GM19023 (cell line): ENCODE results near the gene PDK4.
"Not testable (repeated sequence)": the region's sequence is repeated elsewhere in the genome, so short reads cannot be mapped to it uniquely, and the experiment has no call there.

Experiments
- ATAC-seq: cut with Tn5 transposase; IDR thresholded peaks from one replicate; pipeline ENCODE4 v1.9.1; 2021; ENCODE audit warnings: mild to moderate bottlenecking, moderate library complexity; ENCODE audit not compliant: unreplicated experiment

PDK4 gene

DNA sequence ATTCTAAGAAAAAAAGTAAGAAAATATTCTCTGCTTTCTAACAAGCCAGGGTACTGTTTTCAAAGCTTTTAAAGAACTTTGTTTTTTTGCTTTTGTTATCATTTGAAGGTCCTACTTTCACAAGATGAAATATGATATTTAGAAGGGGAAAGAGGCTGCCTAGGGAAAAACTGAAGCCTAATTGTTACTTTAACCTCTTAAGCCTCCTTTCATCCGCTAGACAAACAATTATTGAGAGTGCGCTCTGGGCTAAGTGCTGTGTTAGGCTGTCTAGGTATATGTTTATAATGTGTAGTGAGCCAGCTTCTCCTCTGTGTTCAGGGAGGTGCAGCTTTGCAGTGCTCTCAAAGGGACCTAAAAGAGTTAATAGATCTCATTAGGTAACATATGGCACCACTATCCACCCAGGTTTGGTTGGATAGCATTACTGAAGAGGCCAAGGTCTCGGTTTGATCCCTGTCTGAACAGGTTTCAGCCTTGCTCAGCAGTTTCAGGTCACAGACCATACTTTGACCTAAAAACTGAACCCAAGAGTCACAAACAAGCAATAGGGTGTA lies 17.9 kb downstream of the PDK4 start:
- no peak for ATAC-seq

DNA sequence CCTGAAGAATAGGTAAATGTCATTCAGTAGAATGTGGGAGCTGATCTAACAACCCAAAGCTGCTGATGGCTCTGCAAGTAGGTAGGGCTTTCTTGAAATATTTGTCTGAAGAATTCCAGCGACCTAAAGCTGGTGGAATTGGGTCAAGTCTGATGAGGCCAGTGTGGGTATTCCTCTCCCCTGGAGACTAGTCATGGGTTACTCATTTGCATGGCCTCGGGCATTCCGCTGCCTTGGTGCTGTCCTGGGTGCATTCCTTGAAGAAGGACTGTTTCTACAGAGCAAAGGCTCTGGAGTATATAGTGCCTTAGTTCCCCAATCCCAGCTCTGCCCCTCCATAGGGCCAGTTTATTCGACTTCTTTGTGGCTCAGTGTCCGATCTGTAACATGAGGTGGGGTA lies 19.2 kb downstream of the PDK4 start:
- ATAC-seq, result no peak

DNA sequence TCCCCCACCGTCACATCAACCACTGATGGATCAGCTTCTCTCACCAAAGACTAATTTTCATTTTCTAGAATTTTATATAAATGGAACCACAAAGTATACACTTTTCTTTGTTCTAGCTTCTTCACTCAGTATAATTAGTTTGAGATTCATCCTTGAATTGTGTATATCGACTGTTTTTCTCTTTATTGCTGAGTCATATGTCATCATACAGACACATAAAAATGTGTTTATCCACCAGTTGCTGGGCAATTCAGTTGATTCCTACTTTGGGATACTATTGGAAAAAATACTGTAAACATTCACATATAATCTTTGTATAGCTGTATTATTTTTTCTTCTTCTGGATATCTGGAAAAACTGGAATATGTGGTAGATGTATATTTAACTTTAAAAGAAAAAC lies 26.6 kb downstream of the PDK4 start:
- no peak for ATAC-seq

DNA sequence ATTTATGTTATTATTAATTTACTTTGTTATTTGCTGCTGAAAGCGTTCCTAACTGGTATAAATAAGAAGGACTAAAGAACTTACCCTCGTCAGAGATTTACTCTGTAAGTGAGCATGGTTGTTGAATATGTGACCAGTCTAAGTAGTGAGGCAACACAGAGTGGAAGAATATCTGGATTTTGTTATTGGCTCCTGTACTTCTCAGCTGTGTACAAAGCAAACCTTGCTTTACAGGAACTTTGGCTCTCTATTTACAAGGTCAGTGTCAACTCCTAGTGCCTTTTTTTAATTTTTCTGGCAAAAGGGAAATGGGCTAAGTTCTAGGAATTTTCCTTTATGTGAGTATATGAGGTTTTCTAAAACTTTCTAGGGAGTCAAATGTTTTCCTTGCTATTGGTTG lies 35.6 kb downstream of the PDK4 start:
- no peak for ATAC-seq

DNA sequence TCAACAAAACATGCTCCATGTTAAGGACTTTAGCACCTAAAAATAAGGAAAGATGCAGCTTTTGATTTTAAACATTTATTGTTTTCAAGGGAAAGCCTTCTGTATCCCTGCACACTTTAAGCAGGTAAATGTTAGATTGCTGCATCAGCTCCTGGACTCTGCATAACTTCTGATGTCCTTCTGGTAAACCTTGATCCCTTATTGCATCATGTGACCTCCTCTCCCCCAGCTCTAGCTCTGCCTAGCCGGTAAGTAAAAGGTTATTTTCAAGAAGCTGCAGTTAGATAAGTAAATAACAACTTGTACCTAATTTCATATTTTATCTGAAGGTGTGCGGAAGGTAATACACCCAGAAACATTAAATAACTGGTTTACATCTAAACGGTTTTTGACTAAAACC lies 37.5 kb downstream of the PDK4 start:
- ATAC-seq, result no peak

DNA sequence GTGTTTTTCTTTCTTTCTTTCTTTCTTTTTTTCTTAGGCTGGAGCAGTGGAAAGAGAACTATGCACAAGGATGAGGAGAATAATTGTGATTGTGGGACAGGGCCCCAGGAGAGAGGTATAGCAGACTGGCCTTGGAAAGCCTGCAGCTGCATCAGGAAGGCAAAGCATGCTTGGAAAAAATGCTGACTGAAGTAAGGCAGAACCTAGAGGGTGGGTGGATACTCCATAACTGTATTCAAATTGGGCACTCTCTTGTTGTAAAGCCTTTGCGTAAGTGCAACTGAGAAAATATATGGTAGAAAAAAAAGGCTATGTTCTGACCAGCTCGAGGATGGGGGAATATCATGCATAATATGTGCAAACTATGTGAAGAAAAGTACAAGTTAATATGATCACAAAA lies 39.5 kb downstream of the PDK4 start:
- no peak for ATAC-seq

DNA sequence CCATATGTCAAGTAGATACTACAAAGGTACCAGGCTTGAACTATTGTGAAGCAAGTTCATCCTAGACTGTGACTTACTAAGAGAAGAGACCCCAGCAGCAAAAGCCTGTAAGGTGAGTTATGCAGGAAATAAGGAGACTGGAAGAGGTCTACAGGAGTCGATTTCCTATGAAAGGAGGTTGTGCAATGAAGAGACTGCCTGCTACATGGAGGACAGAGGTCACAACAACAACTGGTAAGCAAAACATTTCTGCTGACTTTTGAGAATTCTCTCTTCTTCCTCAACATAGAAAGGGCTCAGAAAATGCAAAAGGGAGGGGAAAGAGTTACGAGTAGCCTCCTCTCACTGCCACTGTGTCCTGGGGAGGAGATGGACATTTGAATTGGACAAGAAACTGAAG lies 42.4 kb downstream of the PDK4 start:
- ATAC-seq, result no peak

DNA sequence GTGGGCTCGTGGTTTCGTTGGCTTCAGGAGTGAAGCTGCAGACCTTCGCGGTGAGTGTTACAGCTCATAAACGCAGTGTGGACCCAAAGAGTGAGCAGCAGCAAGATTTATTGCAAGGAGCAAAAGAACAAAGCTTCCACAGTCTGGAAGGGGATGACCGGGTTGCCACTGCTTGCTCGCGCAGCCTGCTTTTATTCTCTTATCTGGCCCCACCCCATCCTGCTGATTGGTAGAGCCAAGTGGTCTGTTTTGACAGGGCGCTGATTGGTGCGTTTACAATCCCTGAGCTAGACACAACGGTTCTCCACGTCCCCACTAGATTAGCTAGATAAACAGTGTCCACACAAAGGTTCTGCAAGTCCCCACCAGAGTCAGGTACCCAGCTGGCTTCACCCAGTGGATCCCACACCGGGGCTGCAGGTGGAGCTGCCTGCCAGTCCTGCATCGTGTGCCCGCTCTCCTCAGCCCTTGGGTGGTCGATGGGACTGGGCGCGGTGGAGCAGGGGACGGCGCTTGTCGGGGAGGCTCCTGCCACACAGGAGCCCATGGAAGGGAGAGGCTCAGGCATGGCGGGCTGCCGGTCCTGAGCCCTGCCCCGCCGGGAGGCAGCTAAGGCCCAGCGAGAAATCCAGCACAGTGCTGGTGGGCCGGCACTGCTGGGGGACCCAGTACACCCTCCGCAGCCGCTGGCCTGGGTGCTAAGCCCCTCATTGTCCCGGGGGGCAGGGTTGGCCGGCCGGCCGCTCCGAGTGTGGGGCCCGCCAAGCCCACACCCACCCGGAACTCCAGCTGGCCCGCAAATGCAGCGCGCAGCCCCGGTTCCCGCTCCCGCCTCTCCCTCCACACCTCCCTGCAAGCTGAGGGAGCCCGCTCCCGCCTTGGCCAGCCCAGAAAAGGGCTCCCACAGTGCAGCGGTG lies 44.0 kb downstream of the PDK4 start:
- not testable (repeated sequence) for ATAC-seq

DNA sequence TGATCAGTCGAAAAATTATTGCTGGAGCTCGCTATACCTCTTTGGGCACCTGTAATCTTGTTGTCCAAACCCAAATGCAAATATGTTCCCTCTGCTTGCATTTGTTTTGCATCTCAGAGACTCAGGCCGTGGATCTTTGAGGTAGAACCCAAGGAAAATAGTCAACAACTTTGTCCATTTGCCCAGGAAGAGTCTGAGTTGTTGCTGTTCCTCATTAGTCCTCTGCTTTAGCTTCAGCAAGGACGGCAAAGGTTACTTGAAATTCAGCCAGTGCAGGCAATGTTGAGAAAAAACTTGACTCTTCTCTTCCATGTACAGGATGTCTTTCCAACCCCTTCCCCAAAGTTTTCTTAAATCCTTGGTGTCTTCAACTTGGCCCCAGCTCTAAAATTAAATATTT lies 45.8 kb downstream of the PDK4 start:
- ATAC-seq, result no peak

DNA sequence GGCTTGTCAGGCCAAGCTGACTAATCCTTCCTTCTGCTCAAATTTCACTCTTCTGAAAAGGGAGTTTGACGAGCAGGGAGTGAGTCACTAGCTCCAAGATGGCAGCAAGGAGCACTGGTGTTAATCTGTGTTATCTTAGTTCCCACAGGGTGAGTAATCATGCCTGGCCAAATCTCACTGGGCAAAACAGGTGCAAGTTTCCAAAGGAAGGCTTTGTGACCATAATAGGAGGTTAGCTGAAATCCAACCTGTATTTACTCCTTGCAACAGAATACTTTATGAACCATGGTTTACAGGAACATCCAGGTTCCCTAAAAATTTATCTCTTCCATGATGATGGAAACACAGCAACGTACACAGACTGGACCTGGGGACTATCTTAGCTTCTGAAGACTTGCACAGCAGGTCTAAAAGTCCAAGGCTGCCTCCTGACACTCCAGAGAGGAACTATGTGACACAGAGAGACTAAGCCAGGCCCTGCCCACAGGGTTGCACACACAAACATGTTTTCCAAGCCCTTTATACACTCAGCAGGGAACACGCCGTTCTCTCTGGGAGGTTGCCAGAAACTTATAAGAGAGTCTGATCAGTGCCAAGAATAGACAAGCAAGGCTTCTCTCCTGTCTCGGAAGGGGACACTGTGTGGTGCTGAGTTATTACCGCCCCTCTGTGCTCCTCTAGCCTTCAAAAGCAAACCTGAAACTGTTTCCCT lies 46.3 kb downstream of the PDK4 start:
- ATAC-seq, result no peak

DNA sequence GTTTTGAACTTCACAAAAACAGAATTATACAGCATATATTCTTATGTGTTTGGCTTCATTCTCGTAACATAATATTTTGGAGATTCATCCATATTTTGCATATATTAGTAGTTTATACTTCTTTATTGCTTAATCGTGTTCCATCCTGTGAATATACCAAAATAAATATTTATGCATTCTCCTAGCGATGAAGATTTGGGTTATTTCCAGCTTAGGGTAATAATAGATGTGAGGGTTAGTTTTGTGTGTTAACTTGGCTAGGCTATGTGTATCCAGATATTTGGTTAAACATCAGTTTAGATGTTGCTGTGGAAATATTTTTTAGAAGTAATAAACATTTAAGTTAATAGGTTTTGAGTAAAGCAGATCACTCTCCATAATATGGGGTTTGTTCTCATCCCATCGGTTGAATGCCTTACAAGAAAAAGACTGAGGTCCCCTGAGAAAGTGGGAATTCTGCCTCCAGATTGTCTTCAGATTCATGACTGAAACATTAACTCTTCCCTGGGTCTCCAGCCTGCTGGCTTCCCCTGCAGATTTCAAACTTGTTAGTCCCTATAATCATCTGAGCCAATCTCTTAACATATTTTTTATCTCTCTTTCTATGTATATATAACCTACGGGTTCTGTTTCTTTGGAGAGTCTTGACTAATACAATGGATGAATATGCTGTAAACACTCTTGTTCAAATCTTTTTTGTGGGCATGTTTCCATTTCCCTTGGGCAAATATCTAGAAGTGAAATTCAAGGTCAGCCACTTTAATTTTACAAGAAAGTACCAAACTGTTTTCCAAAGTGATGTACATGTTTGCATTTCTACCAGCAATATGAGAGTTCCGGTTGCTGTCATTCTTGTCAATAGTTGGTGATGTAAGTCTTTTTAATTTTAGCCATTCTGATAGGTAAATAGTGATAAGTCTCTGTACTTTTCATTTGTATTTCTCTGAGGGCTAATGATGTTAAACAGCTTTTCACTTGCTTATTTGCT lies 48.7 kb downstream of the PDK4 start:
- ATAC-seq, result no peak

DNA sequence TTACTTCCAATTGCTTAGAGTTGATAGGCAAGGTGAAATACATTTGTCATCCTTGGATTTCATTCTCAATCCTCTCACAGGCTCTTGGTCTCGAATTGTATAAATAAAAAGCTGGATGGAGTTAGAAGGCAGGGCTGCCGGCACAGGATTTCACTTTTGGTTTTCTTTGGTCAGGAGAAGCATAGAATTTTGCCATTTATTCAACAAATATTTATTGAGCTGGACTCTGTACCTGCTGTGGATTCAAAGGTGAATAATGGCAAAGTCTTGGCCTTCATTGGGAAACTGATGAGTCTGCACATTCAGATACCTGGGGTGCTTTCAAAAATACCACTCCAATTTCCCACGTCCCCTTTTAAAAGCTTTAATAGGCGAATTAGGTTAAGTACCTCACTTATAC lies 49.7 kb downstream of the PDK4 start:
- no peak for ATAC-seq

DNA sequence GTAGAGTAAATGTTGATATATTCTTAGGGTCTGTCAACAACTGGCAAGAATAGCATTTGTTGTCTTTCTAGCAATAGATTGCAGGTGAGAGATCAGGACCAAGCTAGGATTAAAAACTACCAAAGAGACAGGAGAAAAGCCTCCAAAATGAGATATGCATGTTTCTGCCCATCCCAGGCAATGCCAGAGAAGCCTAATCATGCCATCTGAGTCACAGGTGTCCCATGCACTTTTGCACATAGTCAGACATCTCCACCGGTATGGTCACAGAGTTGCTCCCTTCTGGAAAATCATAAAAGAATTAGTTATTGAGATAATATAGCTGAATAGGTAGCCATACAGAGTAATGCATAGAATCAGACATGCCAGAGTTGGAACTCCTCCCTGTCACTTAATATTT lies 50.6 kb downstream of the PDK4 start:
- ATAC-seq, result no peak

DNA sequence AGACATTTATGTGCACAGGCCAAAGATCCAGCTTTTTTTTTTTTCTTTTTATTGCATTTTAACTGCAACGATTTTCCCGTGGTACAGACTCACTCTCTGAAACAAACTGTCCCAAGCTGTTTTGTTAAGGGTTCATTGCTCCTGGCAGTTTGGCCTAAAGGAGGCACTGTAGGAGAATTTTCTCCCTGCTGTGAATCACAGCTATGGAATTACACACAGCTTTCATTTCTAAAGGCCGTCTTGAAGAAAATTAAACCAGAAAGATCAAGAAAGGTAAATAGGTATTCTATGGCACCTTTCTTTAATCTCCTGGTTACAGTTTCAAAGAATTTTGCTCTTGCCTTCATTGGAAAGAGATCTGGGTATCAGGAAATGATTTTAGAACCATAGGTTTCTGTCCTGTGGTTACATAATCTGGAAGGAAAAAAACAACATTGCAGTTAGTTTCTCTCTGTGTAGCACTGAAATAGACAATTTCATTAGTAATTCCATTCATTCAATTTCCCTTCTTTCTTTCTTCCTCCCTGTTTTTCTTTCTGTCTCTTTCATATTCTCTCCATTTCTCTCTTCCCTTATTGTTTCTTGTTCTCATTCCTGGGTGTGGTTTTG lies 51.2 kb downstream of the PDK4 start:
- ATAC-seq, result no peak

DNA sequence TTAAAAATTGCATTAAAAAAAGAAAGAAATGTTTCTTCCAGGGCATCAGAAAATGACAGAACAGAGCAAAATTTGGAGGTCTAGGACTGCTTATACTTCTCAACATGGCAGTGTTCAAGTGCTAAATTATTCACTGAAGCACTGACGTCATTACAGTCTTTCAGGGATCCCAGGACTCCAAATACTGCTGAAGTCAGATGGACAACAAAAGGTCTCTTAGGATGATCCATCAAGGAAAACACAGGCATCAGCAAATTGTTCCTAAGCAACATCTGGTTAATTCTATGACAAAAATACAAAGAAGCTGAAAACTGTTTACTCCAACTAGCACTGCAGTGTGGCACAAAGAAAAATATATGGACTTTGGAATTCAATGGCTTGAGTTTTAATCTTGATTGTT lies 52.1 kb downstream of the PDK4 start:
- no peak for ATAC-seq

DNA sequence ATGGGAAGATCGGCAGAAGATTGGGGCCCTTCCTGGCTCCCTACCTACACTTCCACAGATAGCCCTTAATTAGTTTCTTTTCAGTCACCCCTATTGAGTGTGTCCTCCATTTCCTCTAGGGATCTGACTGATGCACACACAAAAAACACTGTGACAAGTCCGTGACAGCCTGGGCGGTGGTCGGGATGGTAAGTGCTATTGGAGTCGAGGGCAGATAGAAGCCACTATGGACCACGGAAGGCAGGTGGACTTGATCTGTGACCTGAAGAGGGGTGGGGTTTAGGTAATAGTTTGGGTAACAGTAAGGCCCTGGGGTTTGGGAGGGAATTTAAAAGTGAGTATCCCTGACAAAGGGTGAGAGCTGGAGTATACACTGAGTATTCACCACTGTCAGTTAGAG lies 53.0 kb downstream of the PDK4 start:
- ATAC-seq, result no peak

DNA sequence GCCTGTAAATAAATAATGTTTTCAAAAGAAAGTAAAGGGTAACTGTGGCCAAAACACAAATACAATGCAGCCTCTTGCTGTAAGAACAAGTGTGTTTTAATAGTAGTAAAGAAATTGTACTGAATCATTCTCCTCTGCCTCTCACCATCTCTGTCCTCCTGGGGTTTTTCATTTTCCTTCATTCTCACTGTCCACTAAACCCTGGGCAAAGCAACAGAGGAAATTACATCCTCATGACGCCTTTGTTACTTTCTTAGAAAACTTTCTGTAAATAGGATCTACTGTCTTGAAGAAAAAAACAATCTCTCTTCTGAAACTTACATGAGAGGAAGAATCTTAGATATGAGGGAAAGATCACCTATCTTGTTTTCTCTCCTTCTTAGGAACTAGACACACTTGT lies 56.0 kb downstream of the PDK4 start:
- ATAC-seq, result no peak

DNA sequence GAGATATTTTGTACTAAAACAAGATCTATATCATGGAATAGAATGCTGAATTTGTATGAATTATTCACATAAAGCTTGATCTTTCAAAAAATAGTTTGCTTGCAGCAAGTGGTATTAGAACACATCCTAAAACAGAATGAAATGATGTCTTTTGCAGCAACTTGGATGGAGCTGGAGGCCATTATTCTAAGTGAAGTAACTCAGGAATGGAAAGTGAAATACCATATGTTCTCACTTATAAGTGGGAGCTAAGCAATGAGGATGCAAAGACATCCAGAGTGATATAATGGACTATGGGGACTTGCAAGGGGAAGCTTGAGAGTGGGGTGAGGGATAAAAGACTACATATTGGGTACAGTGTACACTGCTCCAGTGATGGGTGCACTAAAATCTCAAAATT lies 56.9 kb downstream of the PDK4 start:
- no peak for ATAC-seq

DNA sequence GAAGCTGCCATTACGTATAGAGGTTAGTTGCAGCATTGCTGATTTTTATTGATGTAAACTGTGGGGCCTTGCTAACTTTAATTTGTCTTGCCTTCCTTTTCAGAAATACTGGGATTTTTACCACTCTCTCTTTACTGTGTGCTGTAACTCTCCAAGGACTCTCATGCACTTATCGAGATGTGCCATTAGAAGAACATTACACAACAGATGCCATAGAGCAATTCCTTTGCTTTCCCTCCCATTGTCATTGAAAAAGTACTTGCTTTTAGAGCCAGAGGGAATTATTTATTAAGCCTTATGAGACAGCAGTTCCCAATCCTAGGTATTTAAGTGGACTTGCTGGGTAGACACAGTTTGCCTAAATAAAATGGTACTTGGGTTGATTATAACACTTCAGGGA lies 58.8 kb downstream of the PDK4 start:
- ATAC-seq, result no peak

DNA sequence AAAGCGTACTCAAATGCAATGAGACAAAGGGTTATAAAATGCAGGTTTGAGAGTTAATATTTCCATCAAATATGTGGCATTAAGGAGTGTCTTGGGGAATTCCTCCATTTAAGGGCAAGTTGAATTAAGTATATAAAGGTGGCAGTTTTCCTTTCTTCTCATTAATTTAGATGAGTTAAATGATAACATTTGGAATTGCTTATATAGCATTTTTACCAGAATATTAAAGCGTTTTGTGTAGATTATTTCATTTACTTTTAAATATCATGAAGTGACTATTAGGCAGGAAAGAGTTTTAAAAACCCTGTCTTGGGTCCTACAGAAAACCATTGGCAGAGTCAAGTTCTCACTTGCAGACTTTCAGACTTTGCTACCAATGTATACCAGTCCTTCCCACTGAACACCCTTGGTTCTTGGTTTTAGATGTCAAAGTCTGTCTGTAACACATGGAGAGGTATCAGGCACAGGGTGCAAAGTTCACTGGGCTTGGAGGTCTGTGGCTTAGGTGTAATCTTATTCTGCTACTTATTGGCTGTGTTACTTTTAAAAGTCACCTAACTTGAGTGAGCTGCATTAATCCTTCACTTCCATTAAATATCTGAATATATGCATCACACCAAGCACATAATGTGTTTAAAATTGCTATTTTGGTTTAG lies 59.5 kb downstream of the PDK4 start:
- no peak for ATAC-seq
